Measurements from ENCODE around the gene SRR. TPM values are rescaled to one million over a fixed set of nuclear protein-coding genes. Genes with fewer than 3 reads are reported as not detected.

The SRR gene
- total and polyA plus RNA-seq, 9 of the 15 experiments (the other 6 are each of a cell fraction or from before 2014, with no cell fraction given) = 5.0 to 19.4 (median 7.9) TPM

- H3K27ac ChIP-seq (ENCODE audit: extremely low read depth, low read depth, low read length) = no peak overlapping the region
- no peaks in the 10 kb centered on the region for H3K27me3 ChIP-seq (ENCODE audit: control insufficient read depth in 2 of 2, insufficient read depth in 2 of 2, low read length in 2 of 2)
- FAIRE-seq (no peak), DNase-seq (ENCODE audit: extremely low read depth in 1 of 4, low spot score in 3 of 4) (no peak), ATAC-seq (no peak)
- peaks cover 2% of the 10 kb centered on the region for H3K9me1 ChIP-seq (ENCODE audit: control insufficient read depth, insufficient read depth, low read length)
- H3K9ac ChIP-seq (ENCODE audit: insufficient read depth in 1 of 2, low read depth in 2 of 2, low read length in 2 of 2) = no peak overlapping the region
- H3K4me2 ChIP-seq (ENCODE audit: insufficient read depth, low read length) = no peak overlapping the region
- ChIA-PET POLR2A (no interaction called here), CTCF (ENCODE audit: low intra/inter-chr PET ratio) (no interaction called here)
- TF ChIP-seq NR4A1 (CRISPR knock-in tag; IDR thresholded peaks at IDR 0.05) = no peak
- no peak for TF ChIP-seq NR4A1 (tag; IDR thresholded peaks at IDR 0.05)
- no peak for TF ChIP-seq MCM2 (IDR thresholded peaks at IDR 0.05; ENCODE audit: low read depth)
- no peak for TF ChIP-seq RUNX1 (IDR thresholded peaks at IDR 0.05; ENCODE audit: low read depth)
- TF ChIP-seq HMGN3 (IDR thresholded peaks at IDR 0.05; ENCODE audit: borderline replicate concordance, extremely low read depth, insufficient read length, low read depth, low read length) = no peak
- no peak for TF ChIP-seq DNMT1 (IDR thresholded peaks at IDR 0.05)
- no peak for TF ChIP-seq RFX7 (CRISPR knock-in tag; IDR thresholded peaks at IDR 0.05)
- TF ChIP-seq RBBP5 (IDR thresholded peaks at IDR 0.05; ENCODE audit: borderline replicate concordance, insufficient read depth, low read length, poor library complexity, severe bottlenecking) = no peak
- no peak for TF ChIP-seq ETV5 (CRISPR knock-in tag; IDR thresholded peaks at IDR 0.05; ENCODE audit: low read depth)
- TF ChIP-seq ZNF143 (CRISPR knock-in tag; IDR thresholded peaks at IDR 0.05) = no peak
- TF ChIP-seq, protein P1, sequence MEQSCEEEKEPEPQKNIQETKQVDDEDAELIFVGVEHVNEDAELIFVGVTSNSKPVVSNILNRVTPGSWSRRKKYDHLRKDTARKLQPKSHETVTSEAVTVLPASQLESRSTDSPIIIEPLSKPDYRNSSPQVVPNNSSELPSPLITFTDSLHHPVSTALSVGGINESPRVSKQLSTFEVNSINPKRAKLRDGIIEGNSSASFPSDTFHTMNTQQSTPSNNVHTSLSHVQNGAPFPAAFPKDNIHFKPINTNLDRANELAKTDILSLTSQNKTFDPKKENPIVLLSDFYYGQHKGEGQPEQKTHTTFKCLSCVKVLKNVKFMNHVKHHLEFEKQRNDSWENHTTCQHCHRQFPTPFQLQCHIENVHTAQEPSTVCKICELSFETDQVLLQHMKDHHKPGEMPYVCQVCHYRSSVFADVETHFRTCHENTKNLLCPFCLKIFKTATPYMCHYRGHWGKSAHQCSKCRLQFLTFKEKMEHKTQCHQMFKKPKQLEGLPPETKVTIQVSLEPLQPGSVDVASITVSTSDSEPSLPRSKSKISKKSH (CRISPR knock-in tag; IDR thresholded peaks at IDR 0.05) = no peak
- no peak for TF ChIP-seq ZKSCAN3 (CRISPR knock-in tag; IDR thresholded peaks at IDR 0.05)
- TF ChIP-seq BMI1 (IDR thresholded peaks at IDR 0.05; ENCODE audit: low read length) = no peak
- TF ChIP-seq MNT (conservative IDR thresholded peaks at IDR 0.05) = no peak
- no peak for TF ChIP-seq ZNF780A (CRISPR knock-in tag; IDR thresholded peaks at IDR 0.05)
- no peak for TF ChIP-seq NFE2 (IDR thresholded peaks at IDR 0.05; ENCODE audit: low read depth)
- WGBS (ENCODE audit: insufficient coverage, low coverage, missing lambda C conversion rate) = no CpG with 5 or more reads among the region's 22 CpGs
- peaks cover 12 to 17% of the 10 kb centered on the region in 2 experiments; a peak in 4 of 5 replicates for H3K4me1 ChIP-seq (replicated peaks in 1 of 2; ENCODE audit: control insufficient read depth in 2 of 2, insufficient read depth in 2 of 2, low read length in 2 of 2)
- peaks cover 48% of the 10 kb centered on the region for H3K36me3 ChIP-seq (ENCODE audit: control insufficient read depth, insufficient read depth, low read length)
- intact Hi-C loops (cut with micrococcal nuclease) (no loop called here), in situ Hi-C loops (cut with MboI) (no loop called here)
- H4K20me1 ChIP-seq (replicated peaks; ENCODE audit: control insufficient read depth, insufficient read depth, low read length) = no peaks in the 10 kb centered on the region
- no TSS peak for BruUV-seq (replicated peaks)
- H3K9me3 ChIP-seq (replicated peaks; ENCODE audit: control insufficient read depth, insufficient read depth, low read depth, low read length) = no peaks in the 10 kb centered on the region
- H3K4me3 ChIP-seq = no peak overlapping the region
- H2AFZ ChIP-seq (ENCODE audit: low read depth, low read length) = no peak overlapping the region
- H3K79me2 ChIP-seq (ENCODE audit: control insufficient read depth, insufficient read depth, low read length) = peaks cover 36% of the 10 kb centered on the region
Observed at GRCh38 chr17:2299756-2300155, 4.0 kb upstream of the SRR start.
